Mesenteric fat pad (tissue), 1 donor: ENCODE measurements around the gene GRB7. TPM values are rescaled to one million over a fixed set of nuclear protein-coding genes. Genes with fewer than 3 reads are reported as not detected.
"Not testable (repeated sequence)": the region's sequence is repeated elsewhere in the genome, so short reads cannot be mapped to it uniquely, and the experiment has no call there.

Experiments used
- DNase-seq: peaks from one replicate; pipeline ENCODE4 v3.0.0-alpha.2; 2020; ENCODE audit warnings: low spot score
- total RNA-seq: library from RNA; stranded (reverse); fragmentation: NEBNext Ultra II Directional; extraction: Animal tissue kit (Norgen Biotek cat#: 25700); gene quantifications from one replicate; pipeline ENCODE4 v1.2.1, GENCODE V29; 2021
- donor health status: DM: yes; HTN: yes; CAD: no.

The GRB7 gene
- total RNA-seq, 1 donor from 2014 or later = 0.29 TPM

DNA sequence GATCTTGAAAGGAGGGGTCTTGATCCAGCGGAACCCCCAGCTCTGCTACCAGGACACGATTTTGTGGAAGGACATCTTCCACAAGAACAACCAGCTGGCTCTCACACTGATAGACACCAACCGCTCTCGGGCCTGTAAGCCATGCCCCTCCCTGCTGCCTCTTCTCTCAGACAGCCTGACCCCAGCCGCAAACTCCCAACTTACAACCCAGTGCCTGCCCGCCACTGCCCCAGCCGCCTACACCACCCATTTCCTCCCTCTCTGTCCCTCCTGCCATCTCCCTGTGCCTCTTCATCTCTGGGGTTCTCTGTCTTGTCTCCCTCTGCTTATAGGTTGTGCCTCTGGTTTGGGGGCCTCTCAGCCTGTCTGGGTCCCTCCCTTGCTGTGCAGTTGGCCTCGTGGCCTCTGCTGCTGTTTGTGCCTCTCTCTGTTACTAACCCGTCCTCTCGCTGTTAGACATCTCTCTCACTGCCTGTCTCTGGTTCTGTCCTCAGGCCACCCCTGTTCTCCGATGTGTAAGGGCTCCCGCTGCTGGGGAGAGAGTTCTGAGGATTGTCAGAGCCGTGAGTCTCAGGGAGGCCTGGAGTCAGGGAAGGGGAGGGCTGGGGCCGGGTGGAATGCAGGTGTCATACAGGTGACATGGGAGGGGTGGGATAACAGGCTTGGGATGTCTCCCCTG lies 28.3 kb upstream of the GRB7 start:
- DNase-seq = no peak

DNA sequence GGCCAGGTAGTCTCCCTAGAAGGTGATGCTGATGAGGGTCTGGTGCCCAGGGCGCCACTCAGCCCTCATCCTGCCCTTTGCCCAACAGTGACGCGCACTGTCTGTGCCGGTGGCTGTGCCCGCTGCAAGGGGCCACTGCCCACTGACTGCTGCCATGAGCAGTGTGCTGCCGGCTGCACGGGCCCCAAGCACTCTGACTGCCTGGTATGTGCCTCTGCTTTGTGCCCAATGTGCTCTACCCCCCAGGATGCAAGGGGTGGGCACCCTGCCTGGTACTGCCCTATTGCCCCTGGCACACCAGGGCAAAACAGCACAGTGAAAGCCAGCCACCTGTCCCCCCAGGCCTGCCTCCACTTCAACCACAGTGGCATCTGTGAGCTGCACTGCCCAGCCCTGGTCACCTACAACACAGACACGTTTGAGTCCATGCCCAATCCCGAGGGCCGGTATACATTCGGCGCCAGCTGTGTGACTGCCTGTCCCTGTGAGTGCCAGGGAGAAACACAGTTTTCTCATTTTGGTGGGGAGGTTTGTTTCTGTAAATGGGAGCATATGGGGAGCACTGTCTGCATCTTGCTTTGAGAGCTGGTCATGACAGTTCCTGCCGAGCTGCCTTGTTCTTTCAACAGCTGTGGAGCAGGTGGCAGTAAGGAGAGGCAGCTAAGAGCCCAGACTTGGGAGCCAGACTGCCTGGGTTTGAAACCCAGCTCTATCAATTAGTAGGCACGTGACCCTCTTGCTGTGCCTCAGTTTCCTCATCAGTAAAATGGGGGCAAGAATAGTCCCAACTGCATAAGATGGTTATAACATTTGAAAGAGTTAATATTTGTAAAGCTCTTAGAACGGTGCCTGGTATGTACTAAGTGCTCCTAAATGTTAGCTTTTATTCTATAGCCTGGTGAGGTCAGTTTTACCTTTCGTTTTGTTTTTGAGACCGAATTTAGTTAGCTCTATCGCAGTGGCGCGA lies 27.5 kb upstream of the GRB7 start:
- DNase-seq = no peak

DNA sequence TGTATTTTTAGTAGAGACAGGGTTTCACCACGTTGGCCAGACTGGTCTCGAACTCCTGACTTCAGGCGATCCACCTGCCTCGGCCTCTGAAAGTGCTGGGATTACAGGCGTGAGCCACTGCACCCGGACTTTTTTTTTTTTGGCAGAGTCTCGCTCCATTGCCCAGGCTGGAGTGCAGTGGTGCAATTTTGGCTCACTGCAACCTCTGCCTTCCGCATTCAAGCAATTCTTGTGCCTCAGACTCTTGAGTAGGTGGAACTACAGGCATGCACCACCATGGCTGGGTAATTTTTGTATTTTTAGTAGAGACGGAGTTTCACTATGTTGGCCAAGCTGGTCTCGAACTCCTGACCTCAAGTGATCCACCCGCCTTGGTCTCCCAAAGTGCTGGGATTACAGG lies 26.7 kb upstream of the GRB7 start:
- DNase-seq = not testable (repeated sequence)

DNA sequence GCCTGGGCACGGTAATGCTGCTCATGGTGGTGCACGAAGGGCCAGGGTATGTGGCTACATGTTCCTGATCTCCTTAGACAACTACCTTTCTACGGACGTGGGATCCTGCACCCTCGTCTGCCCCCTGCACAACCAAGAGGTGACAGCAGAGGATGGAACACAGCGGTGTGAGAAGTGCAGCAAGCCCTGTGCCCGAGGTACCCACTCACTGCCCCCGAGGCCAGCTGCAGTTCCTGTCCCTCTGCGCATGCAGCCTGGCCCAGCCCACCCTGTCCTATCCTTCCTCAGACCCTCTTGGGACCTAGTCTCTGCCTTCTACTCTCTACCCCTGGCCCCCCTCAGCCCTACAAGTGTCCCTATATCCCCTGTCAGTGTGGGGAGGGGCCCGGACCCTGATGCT lies 25.9 kb upstream of the GRB7 start:
- no peak for DNase-seq

- no peak for DNase-seq
Observed at GRCh38 chr17:39714234-39714633, 23.5 kb upstream of the GRB7 start.

- no peak for DNase-seq
Observed at GRCh38 chr17:39715375-39716072, 22.2 kb upstream of the GRB7 start.

DNA sequence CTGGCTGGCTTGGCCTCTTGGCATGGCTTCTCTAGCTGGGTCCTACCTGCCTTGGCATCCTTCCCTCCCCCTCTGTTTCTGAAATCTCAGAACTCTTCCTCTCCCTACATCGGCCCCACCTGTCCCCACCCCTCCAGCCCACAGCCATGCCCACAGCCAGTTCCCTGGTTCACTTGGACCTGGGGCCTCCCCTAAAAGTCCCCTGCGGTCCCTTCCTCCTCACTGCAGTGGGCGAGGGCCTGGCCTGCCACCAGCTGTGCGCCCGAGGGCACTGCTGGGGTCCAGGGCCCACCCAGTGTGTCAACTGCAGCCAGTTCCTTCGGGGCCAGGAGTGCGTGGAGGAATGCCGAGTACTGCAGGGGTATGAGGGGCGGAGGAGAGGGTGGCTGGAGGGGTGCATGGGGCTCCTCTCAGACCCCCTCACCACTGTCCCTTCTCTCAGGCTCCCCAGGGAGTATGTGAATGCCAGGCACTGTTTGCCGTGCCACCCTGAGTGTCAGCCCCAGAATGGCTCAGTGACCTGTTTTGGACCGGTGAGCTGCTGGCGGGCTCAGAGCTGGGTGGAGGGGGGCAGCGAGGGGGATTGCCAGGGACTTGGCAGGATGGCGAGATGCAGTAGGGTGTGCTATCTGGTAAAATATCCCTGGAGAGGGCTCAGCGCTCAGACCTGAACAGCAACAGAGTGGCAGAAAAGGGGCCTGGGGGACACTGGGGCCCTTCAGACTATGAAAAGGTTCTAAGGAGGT lies 21.5 kb upstream of the GRB7 start:
- no peak for DNase-seq

DNA sequence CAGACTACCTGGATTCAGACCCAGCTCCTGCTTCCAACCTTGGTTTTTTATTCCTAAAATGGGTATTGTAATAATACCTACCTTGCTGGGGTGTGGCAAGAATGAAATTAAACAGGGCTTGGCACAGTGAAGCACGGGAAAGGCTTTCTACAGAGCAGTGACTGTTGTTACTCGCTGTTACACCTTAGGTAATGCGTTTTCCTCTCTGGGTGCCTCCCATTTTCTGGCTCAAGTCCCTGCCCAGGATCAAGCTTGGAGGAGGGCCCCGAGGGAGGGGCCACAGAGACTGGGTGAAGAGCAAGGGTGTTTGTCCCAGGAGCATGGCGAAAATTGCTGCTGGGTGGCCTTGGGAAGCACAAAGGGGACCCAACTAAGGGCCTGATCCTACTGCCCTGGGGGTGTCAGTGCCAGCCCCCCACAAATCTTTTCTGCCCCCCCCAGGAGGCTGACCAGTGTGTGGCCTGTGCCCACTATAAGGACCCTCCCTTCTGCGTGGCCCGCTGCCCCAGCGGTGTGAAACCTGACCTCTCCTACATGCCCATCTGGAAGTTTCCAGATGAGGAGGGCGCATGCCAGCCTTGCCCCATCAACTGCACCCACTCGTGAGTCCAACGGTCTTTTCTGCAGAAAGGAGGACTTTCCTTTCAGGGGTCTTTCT lies 20.7 kb upstream of the GRB7 start:
- no peak for DNase-seq

DNA sequence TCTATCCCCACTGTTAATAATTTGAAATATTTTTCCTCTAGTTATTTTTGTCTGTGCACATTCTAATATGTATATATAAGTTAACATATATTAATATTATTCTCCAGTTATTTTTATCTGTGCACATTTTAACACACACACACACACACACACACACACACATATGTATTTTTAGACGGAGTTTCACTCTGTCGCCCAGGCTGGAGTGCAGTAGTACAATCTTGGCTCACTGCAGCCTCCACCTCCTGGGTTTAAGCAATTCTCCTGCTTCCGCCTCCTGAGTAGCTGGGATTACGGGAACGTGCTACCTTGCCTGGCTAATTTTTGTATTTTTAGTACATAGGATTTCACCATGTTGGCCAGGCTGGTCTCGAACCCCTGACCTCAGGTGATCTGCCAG lies 20.1 kb upstream of the GRB7 start:
- DNase-seq = no peak

- DNase-seq = no peak
Observed at GRCh38 chr17:39719563-39720355, 18.0 kb upstream of the GRB7 start.

DNA sequence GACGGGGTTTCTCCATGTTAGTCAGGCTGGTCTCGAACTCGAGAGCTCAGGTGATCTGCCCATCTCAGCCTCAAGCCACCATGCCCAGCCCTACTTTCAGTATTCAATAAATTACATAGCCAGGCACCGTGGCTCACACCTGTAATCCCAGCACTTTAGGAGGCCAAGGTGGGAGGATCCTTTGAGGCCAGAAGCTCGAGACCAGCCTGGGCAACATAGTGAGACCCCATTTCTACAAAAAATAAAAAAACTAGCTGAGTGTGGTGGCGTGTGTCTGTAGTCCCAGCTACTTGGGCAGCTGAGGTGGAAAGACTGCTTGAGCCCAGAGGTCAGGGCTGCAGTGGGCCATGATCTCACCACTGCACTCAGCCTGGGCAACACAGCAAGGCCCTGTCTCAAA lies 15.6 kb upstream of the GRB7 start:
- no peak for DNase-seq

- DNase-seq = no peak
Observed at GRCh38 chr17:39722965-39723848, 14.5 kb upstream of the GRB7 start.

GRCh38 chr17:39724731-39725130 lies 13.0 kb upstream of the GRB7 start:
- DNase-seq = no peak

- DNase-seq = not testable (repeated sequence)
Observed at GRCh38 chr17:39725923-39726322, 11.8 kb upstream of the GRB7 start.

GRCh38 chr17:39726617-39727016 lies 11.1 kb upstream of the GRB7 start:
- DNase-seq = no peak

DNA sequence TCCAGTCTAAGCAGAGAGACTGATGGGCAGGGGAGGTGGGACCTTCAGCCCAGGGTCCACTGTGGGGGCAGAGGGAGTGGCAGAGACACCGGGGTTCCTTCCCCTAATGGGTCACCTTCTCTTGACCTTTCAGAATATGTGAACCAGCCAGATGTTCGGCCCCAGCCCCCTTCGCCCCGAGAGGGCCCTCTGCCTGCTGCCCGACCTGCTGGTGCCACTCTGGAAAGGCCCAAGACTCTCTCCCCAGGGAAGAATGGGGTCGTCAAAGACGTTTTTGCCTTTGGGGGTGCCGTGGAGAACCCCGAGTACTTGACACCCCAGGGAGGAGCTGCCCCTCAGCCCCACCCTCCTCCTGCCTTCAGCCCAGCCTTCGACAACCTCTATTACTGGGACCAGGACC lies 10.2 kb upstream of the GRB7 start:
- no peak for DNase-seq

- DNase-seq = no peak
Observed at GRCh38 chr17:39729280-39729851, 8.4 kb upstream of the GRB7 start.
